Fibroblast of the aortic adventitia (primary cell): ENCODE measurements around the gene CASP3. TPM values are rescaled to one million over a fixed set of nuclear protein-coding genes. Genes with fewer than 3 reads are reported as not detected.

Source experiments
- DNase-seq: peaks from one replicate; pipeline ENCODE4 v3.0.0-alpha.2; 2010; ENCODE audit warnings: low read depth
- H3K4me3 ChIP-seq: 2 replicates; pipeline ENCODE4 v1.5.1; 2011; ENCODE audit warnings: low read depth, mild to moderate bottlenecking, control low read depth, low read length, moderate library complexity
- total RNA-seq: library from RNA; depleted of rRNA; stranded (reverse); fragments of >200 nt; gene quantifications from 2 replicates; pipeline ENCODE4 v1.2.3, GENCODE V29; 2012; ENCODE audit warnings: low replicate concordance
- TF ChIP-seq, protein P1 (sequence below): IDR thresholded peaks from 2 replicates; pipeline ENCODE4 v1.5.1; 2011; ENCODE audit warnings: mild to moderate bottlenecking, low read length, control low read depth, inconsistent platforms; ENCODE audit not compliant: insufficient read depth

Gene CASP3
- 36.2 and 40.8 TPM in 2 replicates for total RNA-seq

- peak within 1 kb of the TSS; percentile 85 for H3K4me3 ChIP-seq
- TF ChIP-seq, protein P1, sequence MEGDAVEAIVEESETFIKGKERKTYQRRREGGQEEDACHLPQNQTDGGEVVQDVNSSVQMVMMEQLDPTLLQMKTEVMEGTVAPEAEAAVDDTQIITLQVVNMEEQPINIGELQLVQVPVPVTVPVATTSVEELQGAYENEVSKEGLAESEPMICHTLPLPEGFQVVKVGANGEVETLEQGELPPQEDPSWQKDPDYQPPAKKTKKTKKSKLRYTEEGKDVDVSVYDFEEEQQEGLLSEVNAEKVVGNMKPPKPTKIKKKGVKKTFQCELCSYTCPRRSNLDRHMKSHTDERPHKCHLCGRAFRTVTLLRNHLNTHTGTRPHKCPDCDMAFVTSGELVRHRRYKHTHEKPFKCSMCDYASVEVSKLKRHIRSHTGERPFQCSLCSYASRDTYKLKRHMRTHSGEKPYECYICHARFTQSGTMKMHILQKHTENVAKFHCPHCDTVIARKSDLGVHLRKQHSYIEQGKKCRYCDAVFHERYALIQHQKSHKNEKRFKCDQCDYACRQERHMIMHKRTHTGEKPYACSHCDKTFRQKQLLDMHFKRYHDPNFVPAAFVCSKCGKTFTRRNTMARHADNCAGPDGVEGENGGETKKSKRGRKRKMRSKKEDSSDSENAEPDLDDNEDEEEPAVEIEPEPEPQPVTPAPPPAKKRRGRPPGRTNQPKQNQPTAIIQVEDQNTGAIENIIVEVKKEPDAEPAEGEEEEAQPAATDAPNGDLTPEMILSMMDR = peak; percentile 35
- DNase-seq = peak; percentile 89
These were observed at the start of gene CASP3, which contains the start of gene PRIMPOL for GRCh38 chr4:184649026-184649970. Gene CASP3, minus strand, starts transcription at chr4:184649447. Its CDS starts 10,994 bp downstream, at chr4:184638453. Gene PRIMPOL, plus strand, starts transcription at chr4:184649738. Its CDS starts 7,403 bp downstream, at chr4:184657141.

- peak; percentile 32 for DNase-seq
- peak overlapping the region; percentile 37 for H3K4me3 ChIP-seq
- TF ChIP-seq, protein P1 = no peak
These were observed 48.7 kb upstream of the CASP3 start for GRCh38 chr4:184697956-184698355.

DNA sequence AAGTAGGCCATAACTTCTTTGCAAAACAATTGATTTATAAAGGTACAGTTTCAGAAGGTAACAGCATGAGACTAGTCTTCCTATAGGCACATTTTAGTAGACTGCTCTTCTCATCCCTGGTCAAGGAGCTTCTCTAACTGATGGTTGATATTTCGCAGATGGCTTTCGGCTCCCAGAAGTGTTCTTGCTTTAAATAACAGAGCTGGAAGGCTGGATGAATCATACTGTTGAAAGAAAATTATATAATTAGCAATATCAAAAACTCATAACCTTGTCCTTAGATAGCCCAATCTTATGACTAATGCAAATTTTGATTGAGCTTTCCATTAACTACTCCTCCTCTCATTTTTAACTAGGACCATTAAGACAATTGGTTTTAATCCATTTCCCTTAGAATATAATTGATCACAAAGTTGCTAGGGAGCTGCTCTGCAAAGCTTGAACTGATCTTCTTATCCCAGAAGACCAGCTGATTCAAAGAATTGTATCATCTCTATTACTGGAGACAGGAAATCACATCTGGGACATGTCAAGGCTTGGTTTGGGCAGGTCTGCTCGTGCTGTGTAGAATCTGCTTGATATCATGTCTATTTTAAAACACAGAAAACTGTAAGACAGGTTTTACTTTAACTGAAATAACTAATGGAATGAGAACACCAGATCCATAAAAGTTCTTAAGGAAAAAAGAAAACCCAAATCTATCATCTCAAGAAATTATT lies 46.1 kb upstream of the CASP3 start:
- TF ChIP-seq, protein P1 = no peak
- H3K4me3 ChIP-seq = no peak overlapping the region
- DNase-seq = no peak

DNA sequence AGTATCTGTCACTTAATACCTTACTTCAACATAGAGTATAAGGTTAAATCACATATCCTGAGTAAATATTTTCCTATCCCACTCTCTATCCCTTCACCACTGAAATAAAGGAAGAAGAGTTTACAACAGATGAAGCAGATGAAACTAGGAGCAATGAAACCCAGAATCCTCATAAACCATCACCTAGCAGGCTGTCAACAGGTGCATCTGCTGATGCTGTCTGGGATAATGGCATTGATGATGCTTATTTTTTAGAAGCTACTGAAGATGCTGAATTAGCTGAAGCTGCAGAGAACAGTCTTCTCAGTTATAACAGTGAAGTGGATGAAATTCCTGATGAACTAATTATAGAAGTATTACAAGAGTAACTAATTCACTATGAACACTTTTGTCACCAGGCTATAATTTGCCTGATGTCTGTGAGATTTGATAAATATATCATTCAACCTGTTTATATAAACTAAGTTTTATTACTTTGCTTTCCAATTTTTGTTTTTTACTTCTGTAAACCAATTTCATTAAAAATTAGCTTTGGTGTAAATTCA lies 45.2 kb upstream of the CASP3 start:
- H3K4me3 ChIP-seq = no peak overlapping the region
- no peak for DNase-seq
- TF ChIP-seq, protein P1 = no peak

DNA sequence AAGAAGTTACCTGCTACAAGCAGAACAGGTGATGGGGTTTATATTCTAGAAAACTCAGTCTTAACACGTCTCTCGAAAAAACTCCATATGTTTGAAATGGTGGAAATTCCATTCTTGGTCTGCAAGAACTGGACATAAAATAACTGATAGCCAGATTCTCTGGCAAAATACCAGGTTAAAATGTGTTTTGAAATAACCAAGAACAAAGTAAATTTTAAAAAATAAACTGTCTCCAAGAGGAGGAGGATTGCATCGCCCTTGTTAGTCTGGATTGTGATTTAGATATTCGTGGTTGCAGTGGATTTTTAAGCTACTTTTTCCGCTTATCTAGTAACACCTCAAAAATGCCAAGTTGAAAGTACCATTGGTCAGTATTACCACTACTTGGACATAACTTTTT lies 43.8 kb upstream of the CASP3 start:
- TF ChIP-seq, protein P1 = no peak
- no peak overlapping the region for H3K4me3 ChIP-seq
- DNase-seq = peak; percentile 59

DNA sequence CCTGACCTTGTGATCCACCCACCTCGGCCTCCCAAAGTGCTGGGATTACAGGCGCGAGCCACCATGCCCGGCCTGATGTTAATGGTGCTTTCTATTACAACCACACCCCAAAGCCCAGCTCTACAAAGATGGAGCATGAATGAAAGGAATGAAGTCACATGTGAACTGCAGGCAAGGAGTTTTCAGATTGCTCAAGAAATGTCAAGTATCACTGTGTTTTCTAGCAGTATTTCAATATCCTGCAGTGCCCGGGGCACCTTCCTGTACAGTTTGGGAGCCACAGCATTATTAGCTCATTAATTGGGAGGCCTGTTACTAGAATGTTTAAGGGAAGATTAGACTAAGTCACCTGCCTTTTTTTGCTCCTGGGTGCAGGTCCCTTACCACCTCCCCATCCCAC lies 40.4 kb upstream of the CASP3 start:
- DNase-seq = no peak
- H3K4me3 ChIP-seq = no peak overlapping the region
- TF ChIP-seq, protein P1 = no peak
